Measurements from ENCODE around the gene PCCA. TPM values are rescaled to one million over a fixed set of nuclear protein-coding genes. Genes with fewer than 3 reads are reported as not detected.

Gene PCCA
- total and polyA plus RNA-seq, 2 donors (not counting 3 experiments of a cell fraction or from before 2014, with no cell fraction given), result 5.7 to 20.2 TPM

DNA sequence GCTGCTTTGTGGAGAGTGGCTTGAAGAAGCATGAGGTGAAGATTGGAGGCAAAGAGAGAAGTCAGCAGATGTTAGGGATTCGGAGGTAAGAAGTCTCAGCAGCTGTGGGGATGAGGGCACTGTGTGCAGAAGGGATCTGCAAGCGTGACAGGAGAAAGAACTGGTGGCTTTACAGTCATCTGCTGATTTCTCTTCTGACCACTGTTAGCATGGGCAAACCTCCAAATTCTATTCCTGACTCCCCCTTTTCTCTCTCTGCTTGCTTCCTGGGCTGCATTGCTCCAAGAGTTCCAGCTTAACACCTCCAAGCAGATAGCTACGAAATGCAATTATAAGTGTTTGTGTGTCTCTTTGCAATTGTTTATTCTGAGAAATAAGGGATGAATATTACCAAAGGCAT, 340.1 kb downstream of the PCCA start:
- CTCF ChIA-PET, result interaction anchor here (1.2 to 1.5 kb wide), 2 partner anchors 12 to 86 kb away, joined by 3 to 5 read pairs; no protein-coding TSS in a partner anchor
- no peak for FAIRE-seq
- POLR2A ChIA-PET, result no interaction called here

More for the DNA sequence above, 340.1 kb downstream of the PCCA start:
- Histone ChIP-seq H3K27me3 (ENCODE audit: control insufficient read depth in 2 of 2, insufficient read depth in 2 of 2, low read length in 2 of 2) (no peaks in the 10 kb centered on the region), H3K4me1 (ENCODE audit: control insufficient read depth, extremely low read depth, insufficient read depth, low read length) (peaks cover 6% of the 10 kb centered on the region), H3K4me2 (ENCODE audit: insufficient read depth, low read length) (no peak overlapping the region), H3K79me2 (ENCODE audit: control insufficient read depth, insufficient read depth, low read length) (no peaks in the 10 kb centered on the region), H3K4me3 (replicated peaks in 1 of 3; ENCODE audit: insufficient read depth in 1 of 3, low read depth in 1 of 3, low read length in 3 of 3) (no peak overlapping the region), H3K9me3 (replicated peaks; ENCODE audit: control insufficient read depth, insufficient read depth, low read length) (no peaks in the 10 kb centered on the region), H3K27ac (ENCODE audit: insufficient read depth, low read depth, low read length) (no peak overlapping the region), H3K9ac (replicated peaks; ENCODE audit: extremely low read depth, insufficient read depth, low read length) (no peak overlapping the region), H4K20me1 (replicated peaks; ENCODE audit: control insufficient read depth, extremely low read depth, insufficient read depth, low read length) (no peaks in the 10 kb centered on the region), H2AFZ (ENCODE audit: low read depth, low read length) (no peak overlapping the region), H3K36me3 (ENCODE audit: control insufficient read depth in 2 of 2, extremely low read depth in 1 of 2, insufficient read depth in 2 of 2, low read length in 2 of 2) (no peaks in the 10 kb centered on the region), H3K9me1 (replicated peaks; ENCODE audit: control insufficient read depth, extremely low read depth, insufficient read depth, low read length) (no peaks in the 10 kb centered on the region)
- intact Hi-C loops (cut with micrococcal nuclease) (no loop called here), dilution Hi-C loops (cut with MboI; ENCODE audit: extremely low pct_ligation_motif_present, low sequenced_read_pairs) (no loop called here)
- TF ChIP-seq, protein P1, sequence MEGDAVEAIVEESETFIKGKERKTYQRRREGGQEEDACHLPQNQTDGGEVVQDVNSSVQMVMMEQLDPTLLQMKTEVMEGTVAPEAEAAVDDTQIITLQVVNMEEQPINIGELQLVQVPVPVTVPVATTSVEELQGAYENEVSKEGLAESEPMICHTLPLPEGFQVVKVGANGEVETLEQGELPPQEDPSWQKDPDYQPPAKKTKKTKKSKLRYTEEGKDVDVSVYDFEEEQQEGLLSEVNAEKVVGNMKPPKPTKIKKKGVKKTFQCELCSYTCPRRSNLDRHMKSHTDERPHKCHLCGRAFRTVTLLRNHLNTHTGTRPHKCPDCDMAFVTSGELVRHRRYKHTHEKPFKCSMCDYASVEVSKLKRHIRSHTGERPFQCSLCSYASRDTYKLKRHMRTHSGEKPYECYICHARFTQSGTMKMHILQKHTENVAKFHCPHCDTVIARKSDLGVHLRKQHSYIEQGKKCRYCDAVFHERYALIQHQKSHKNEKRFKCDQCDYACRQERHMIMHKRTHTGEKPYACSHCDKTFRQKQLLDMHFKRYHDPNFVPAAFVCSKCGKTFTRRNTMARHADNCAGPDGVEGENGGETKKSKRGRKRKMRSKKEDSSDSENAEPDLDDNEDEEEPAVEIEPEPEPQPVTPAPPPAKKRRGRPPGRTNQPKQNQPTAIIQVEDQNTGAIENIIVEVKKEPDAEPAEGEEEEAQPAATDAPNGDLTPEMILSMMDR (IDR thresholded peaks at IDR 0.05; ENCODE audit: extremely low read depth in 1 of 2, insufficient read depth in 1 of 2, low read depth in 1 of 2, low read length in 2 of 2), result no peak
- TF ChIP-seq POLR2A (IDR thresholded peaks at IDR 0.05; ENCODE audit: low read depth, low read length), result no peak
- no peak for TF ChIP-seq POLR2AphosphoS5 (IDR thresholded peaks at IDR 0.05; ENCODE audit: insufficient read depth, low read depth, low read length)
- TF ChIP-seq MYC (IDR thresholded peaks at IDR 0.05; ENCODE audit: low read depth, low read length), result no peak
- no peak for TF ChIP-seq GATA2 (IDR thresholded peaks at IDR 0.05; ENCODE audit: insufficient read depth, insufficient read length, low read depth, low read length)
- TF ChIP-seq JUN (IDR thresholded peaks at IDR 0.05; ENCODE audit: borderline replicate concordance, insufficient read depth, insufficient read length, low read depth), result no peak
- TF ChIP-seq, protein P2, sequence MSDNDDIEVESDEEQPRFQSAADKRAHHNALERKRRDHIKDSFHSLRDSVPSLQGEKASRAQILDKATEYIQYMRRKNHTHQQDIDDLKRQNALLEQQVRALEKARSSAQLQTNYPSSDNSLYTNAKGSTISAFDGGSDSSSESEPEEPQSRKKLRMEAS (IDR thresholded peaks at IDR 0.05; ENCODE audit: insufficient read depth, insufficient read length), result no peak
- no peak for TF ChIP-seq FOS (IDR thresholded peaks at IDR 0.05; ENCODE audit: borderline replicate concordance, insufficient read depth, low read length)
- TF ChIP-seq EZH2 (IDR thresholded peaks at IDR 0.05; ENCODE audit: borderline replicate concordance, low read depth, low read length, severe bottlenecking), result no peak
- no TSS peak for BruUV-seq (replicated peaks)
- DNase-seq (ENCODE audit: low read depth, low spot score), result no peak
